Epidermal melanocyte (primary cell): Measurements from ENCODE around the gene RAP1GAP2.

Experiments
- DNase-seq: peaks from one replicate; pipeline ENCODE4 v3.0.0; 2011; ENCODE audit warnings: low spot score; ENCODE audit not compliant: insufficient read length

The RAP1GAP2 gene

GRCh38 chr17:2853283-2854142, 57.3 kb downstream of the RAP1GAP2 start:
- DNase-seq: no peak

GRCh38 chr17:2854143-2855055, 58.2 kb downstream of the RAP1GAP2 start:
- no peak for DNase-seq

- DNase-seq: no peak
Observed at GRCh38 chr17:2855063-2855600, 58.9 kb downstream of the RAP1GAP2 start.

GRCh38 chr17:2856727-2857126, 60.5 kb downstream of the RAP1GAP2 start:
- no peak for DNase-seq

- no peak for DNase-seq
Observed at GRCh38 chr17:2860045-2860444, 63.8 kb downstream of the RAP1GAP2 start.

- DNase-seq: no peak
Observed at GRCh38 chr17:2860883-2861282, 64.6 kb downstream of the RAP1GAP2 start.

GRCh38 chr17:2862197-2862596, 66.0 kb downstream of the RAP1GAP2 start:
- DNase-seq: no peak

- no peak for DNase-seq
Observed at GRCh38 chr17:2863204-2863603, 67.0 kb downstream of the RAP1GAP2 start.

- DNase-seq: no peak
Observed at GRCh38 chr17:2865228-2865627, 69.0 kb downstream of the RAP1GAP2 start.

GRCh38 chr17:2867441-2868424, 71.5 kb downstream of the RAP1GAP2 start:
- no peak for DNase-seq

GRCh38 chr17:2869604-2870003, 73.4 kb downstream of the RAP1GAP2 start:
- no peak for DNase-seq

GRCh38 chr17:2871205-2871604, 75.0 kb downstream of the RAP1GAP2 start:
- no peak for DNase-seq

GRCh38 chr17:2871720-2872119, 75.5 kb downstream of the RAP1GAP2 start:
- no peak for DNase-seq

GRCh38 chr17:2872282-2872681, 76.0 kb downstream of the RAP1GAP2 start:
- no peak for DNase-seq

GRCh38 chr17:2874189-2874686, 78.0 kb downstream of the RAP1GAP2 start:
- no peak for DNase-seq

- no peak for DNase-seq
Observed at GRCh38 chr17:2875608-2876007, 79.4 kb downstream of the RAP1GAP2 start.

GRCh38 chr17:2876467-2876866, 80.2 kb downstream of the RAP1GAP2 start:
- DNase-seq: no peak

GRCh38 chr17:2878751-2879254, 82.6 kb downstream of the RAP1GAP2 start:
- DNase-seq: no peak

- no peak for DNase-seq
Observed at GRCh38 chr17:2880050-2880449, 83.8 kb downstream of the RAP1GAP2 start.

GRCh38 chr17:2881295-2881694, 85.1 kb downstream of the RAP1GAP2 start:
- no peak for DNase-seq
